Activated T-cell treated with anti-CD3 and anti-CD28 coated beads for 1 hour (primary cell): ENCODE data around the gene CACNA1H.
"Not testable (repeated sequence)": the region's sequence is repeated elsewhere in the genome, so short reads cannot be mapped to it uniquely, and the experiment has no call there.

Experiments used
- DNase-seq: peaks from one replicate; pipeline ENCODE4 v3.0.0-alpha.2; 2020; ENCODE audit warnings: low read depth

The CACNA1H gene

DNA sequence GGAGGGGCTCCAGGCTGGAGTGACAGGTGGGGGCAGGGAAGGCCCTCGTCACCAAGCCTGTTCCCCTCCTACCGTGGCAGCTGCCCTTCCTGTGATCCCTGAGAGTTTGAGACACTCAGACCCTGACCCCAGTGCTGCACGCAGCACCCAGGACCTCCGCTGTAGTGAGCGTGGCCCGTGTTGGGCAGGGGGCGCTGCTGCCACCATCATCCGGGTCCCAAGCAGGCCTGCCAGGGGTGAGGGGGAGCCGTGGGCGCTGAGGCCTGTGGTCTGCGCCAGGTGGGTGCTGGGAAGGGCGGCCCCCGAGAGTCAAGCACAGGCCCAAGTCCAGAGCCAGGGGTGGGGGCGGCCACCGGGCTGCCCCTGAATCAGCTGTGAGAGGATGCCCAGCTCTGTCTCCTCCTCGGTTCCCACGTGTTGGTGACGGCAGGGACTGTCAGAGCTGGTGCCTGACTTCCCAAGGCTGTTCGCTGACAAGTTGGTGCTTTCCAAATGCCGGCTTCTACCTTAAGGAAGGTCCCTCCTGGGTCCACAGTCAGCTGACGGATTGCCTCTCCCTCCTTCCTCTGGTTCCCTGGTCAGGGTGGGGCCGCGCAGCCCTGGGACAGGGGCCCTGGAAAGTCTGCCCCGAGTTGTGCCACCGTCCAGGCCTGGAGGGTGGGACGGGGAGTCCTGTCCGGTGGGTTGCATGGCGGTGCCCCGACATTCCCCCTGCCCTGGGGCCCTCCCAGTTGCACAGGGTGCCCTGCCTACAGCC is 41.1 kb downstream of the CACNA1H start:
- DNase-seq: no peak

DNA sequence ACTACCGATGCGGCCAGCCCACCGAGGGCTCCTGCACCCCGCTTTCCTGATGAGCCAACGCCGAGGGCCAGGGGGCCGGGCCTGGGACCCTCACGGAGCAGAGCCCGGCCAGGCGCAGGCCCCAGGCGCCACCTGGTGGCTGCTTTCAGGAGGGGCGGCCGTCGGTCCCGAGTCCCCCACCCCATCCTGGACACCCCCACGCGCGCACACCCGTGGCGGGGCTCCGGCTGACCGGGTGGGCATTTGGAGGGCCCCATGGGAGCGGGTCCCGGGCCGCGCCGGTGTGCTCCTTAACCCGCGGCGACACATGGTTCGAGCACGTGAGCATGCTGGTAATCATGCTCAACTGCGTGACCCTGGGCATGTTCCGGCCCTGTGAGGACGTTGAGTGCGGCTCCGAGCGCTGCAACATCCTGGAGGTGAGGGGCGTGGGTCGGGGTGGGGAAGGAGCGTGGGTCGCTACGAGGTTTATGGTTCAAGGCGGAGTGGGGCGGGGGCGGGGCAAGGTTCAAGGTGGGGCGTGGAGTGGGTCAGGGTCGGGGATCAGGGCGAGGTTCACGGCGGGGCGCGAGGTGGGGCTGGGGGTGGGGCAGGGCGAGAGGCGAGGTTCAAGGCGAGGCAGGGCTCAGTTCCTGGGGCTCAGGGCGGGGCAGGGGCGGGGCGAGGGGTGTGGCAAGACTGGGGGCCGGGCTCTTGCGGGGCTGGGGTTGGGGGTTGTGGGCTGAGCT is 41.9 kb downstream of the CACNA1H start:
- no peak for DNase-seq

GRCh38 chr16:1195393-1195666 is 42.4 kb downstream of the CACNA1H start:
- DNase-seq: no peak

GRCh38 chr16:1196494-1196893 is 43.6 kb downstream of the CACNA1H start:
- DNase-seq: no peak

- DNase-seq: no peak
These were observed 44.4 kb downstream of the CACNA1H start for GRCh38 chr16:1197237-1197866.

- no peak for DNase-seq
These were observed 45.3 kb downstream of the CACNA1H start for GRCh38 chr16:1198194-1198593.

- DNase-seq: not testable (repeated sequence)
These were observed 45.9 kb downstream of the CACNA1H start for GRCh38 chr16:1198671-1199346.

- no peak for DNase-seq
These were observed 46.6 kb downstream of the CACNA1H start for GRCh38 chr16:1199347-1200013.

GRCh38 chr16:1200014-1200627 is 47.2 kb downstream of the CACNA1H start:
- no peak for DNase-seq

DNA sequence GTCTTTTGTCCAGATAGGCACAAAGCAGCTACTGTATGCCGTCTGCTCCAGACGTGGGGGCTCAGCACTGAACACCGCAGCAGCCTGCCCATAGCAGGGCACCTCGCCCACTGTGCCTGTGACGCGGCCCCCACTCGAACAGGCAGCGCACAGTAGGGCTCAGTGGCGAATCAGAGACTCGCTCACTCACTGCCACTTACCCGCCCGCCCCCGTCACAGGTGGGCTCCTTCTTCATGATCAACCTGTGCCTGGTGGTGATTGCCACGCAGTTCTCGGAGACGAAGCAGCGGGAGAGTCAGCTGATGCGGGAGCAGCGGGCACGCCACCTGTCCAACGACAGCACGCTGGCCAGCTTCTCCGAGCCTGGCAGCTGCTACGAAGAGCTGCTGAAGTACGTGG is 48.5 kb downstream of the CACNA1H start:
- DNase-seq: no peak

GRCh38 chr16:1202274-1202673 is 49.4 kb downstream of the CACNA1H start:
- no peak for DNase-seq

DNA sequence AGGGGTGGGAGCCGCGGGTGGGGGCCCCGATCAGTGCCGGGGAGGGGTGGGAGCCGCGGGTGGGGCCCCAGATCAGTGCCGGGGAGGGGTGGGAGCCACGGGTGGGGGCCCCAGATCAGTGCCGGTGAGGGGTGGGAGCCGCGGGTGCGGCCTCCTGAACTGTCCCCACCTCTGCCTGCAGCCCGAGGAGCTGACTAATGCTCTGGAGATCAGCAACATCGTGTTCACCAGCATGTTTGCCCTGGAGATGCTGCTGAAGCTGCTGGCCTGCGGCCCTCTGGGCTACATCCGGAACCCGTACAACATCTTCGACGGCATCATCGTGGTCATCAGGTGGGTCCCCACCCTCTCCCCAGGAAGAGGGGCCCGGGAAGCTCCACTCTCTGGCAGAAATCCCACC is 52.0 kb downstream of the CACNA1H start:
- DNase-seq: no peak

DNA sequence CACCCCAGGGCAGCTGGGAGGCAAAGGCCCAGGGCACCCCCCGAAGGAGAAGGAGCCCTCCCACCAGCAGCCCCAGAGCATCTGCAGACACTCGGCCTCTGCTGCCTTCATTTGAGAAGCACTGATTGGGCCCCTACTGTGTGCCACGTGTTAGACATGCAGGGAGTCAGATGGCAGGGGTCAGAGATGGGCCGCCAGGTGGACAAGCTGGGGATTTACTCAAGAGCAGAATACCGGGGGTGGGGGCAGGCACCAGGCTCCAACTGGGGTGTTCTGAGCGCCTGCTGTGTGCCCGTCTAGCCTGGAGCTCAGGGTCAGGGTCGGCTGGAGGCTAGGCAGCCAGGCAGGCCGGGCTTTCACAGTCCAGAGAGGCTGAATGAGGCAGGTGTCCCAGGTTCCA is 53.4 kb downstream of the CACNA1H start:
- no peak for DNase-seq

DNA sequence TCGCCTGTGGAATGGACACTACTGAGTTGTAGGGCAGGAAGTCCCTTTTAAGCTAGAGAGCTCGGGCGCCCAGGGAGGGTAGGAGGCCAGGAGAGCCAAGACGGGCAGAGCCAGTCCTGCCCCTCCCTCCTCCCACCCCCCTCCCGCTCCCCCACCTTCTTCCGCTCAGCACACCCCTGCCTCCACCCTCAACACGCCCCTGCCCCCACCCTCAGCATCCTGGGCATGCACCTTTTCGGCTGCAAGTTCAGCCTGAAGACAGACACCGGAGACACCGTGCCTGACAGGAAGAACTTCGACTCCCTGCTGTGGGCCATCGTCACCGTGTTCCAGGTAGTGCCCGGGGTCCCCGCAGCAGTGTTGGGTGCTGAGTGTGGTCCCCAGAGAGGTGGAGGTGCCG is 53.9 kb downstream of the CACNA1H start:
- no peak for DNase-seq

DNA sequence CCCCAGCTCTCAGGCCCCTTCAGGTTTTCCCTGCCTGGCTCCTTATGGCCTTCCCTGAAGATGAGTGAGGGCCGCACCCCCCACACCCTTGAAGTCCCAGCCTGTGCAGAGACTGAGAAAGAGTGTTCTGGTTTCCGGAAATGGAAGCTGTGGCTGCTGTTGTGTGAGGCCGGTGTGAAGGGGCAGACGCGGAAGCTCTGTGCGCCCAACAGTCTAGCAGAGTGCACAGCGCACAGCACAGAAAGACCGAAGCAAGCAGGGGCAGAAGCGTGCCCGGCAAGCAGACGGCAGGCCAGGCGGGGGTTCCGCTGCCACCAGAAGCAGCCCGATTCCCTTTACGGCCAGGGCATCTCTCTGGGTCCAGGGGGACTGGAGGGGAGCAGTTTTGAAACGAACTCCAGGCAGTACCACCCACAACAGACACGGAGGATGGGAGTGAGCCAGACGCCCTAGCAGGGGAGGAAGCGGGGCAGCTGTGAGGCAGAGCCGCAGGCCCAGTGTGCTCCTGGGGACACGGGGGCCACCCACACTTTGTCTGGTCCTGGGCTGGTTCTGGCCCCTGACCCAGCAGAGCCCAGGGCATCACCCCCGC is 55.4 kb downstream of the CACNA1H start:
- DNase-seq: no peak

DNA sequence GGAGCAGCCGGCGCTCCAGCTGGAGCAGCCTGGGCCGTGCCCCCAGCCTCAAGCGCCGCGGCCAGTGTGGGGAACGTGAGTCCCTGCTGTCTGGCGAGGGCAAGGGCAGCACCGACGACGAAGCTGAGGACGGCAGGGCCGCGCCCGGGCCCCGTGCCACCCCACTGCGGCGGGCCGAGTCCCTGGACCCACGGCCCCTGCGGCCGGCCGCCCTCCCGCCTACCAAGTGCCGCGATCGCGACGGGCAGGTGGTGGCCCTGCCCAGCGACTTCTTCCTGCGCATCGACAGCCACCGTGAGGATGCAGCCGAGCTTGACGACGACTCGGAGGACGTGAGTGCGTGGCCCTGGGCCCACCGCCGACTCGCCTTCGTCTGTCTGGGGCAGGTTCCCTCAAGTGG is 56.2 kb downstream of the CACNA1H start:
- DNase-seq: no peak

DNA sequence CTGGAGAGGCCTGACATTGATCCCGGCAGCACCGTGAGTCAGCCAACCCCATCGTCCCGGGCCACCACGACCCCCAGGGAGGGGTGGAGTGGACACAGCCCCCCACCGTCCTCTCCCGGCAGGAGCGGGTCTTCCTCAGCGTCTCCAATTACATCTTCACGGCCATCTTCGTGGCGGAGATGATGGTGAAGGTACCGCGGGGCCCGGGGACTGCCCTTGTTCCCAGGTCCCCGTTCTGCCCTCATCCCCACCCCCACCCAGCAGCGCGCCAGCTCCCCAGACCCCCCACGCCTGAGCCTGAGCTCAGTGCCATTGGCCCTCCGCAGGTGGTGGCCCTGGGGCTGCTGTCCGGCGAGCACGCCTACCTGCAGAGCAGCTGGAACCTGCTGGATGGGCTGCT is 57.6 kb downstream of the CACNA1H start:
- no peak for DNase-seq

DNA sequence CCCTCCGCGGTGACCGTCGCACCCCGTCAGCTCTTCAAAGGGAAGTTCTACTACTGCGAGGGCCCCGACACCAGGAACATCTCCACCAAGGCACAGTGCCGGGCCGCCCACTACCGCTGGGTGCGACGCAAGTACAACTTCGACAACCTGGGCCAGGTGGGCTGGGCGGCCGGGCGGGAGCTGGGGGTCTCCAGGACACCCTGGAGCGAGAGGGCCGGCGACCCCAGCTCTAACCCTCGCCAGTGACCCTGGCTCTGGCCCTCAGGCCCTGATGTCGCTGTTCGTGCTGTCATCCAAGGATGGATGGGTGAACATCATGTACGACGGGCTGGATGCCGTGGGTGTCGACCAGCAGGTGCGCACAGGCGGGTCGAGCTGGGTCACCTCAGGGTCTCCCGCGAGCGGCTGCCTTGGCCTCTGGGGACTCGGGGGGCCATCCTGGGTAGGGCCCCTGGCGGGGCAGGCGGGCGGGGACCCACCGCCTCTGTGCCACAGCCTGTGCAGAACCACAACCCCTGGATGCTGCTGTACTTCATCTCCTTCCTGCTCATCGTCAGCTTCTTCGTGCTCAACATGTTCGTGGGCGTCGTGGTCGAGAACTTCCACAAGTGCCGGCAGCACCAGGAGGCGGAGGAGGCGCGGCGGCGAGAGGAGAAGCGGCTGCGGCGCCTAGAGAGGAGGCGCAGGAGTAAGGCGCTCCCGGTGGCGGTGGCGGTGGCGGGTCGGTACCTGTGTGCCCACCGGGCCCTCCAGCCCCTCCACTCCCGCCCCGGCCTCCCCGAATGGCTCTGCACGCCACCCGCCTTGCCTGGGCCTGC is 58.8 kb downstream of the CACNA1H start:
- DNase-seq: no peak

- DNase-seq: no peak
These were observed 59.8 kb downstream of the CACNA1H start for GRCh38 chr16:1212616-1213194.

- DNase-seq: no peak
These were observed 60.3 kb downstream of the CACNA1H start for GRCh38 chr16:1213231-1213630.
